ENCODE results near the gene TUBB.
A peak's percentile ranks its signal among the peaks of the same experiment; 100 is the strongest.

DNA sequence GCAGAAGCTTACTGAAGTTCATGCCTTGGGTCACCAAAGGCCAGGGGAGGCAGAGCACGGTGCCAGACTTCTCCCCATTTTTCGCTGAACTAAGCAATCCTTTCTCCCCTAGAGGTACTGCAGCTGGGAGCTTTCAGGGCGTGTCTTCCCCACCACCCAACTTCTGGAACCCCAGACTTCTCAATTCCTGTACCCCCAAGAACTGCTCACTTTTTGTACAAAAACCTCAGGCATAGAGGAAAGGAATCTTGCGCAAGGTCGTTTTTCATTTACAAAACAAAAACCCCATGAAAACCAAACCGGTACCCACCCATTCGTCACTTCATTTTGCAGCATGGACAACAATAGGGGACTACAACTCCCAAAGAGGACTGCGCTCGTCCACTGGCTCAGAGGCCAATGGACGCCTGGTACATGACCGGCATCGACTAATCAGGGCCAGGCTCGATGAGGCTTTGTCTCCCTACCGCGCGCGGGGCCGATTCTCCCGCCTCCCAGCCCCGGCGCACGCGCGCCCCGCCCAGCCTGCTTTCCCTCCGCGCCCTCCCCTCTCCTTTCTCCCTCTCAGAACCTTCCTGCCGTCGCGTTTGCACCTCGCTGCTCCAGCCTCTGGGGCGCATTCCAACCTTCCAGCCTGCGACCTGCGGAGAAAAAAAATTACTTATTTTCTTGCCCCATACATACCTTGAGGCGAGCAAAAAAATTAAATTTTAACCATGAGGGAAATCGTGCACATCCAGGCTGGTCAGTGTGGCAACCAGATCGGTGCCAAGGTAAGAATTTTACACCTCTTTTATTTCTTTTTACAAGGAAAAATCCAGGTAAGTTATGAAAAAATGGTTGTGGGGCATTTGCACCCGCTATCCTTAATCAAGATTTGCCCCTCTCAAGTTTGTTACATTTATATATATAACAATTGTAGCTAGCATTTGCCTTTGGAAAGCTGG lies at the start of gene TUBB:
- TF ChIP-seq, protein P1, sequence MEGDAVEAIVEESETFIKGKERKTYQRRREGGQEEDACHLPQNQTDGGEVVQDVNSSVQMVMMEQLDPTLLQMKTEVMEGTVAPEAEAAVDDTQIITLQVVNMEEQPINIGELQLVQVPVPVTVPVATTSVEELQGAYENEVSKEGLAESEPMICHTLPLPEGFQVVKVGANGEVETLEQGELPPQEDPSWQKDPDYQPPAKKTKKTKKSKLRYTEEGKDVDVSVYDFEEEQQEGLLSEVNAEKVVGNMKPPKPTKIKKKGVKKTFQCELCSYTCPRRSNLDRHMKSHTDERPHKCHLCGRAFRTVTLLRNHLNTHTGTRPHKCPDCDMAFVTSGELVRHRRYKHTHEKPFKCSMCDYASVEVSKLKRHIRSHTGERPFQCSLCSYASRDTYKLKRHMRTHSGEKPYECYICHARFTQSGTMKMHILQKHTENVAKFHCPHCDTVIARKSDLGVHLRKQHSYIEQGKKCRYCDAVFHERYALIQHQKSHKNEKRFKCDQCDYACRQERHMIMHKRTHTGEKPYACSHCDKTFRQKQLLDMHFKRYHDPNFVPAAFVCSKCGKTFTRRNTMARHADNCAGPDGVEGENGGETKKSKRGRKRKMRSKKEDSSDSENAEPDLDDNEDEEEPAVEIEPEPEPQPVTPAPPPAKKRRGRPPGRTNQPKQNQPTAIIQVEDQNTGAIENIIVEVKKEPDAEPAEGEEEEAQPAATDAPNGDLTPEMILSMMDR (IDR thresholded peaks at IDR 0.05; ENCODE audit: extremely low read depth in 1 of 2, insufficient read depth in 1 of 2, low read depth in 1 of 2, low read length in 2 of 2): no peak
- TF ChIP-seq POLR2AphosphoS5 (IDR thresholded peaks at IDR 0.05; ENCODE audit: insufficient read depth, low read depth, low read length): peak; percentile 96
- peak; percentile 93 for TF ChIP-seq POLR2A (IDR thresholded peaks at IDR 0.05; ENCODE audit: low read depth, low read length)
- no peak for TF ChIP-seq EZH2 (IDR thresholded peaks at IDR 0.05; ENCODE audit: borderline replicate concordance, low read depth, low read length, severe bottlenecking)
- TF ChIP-seq, protein P2, sequence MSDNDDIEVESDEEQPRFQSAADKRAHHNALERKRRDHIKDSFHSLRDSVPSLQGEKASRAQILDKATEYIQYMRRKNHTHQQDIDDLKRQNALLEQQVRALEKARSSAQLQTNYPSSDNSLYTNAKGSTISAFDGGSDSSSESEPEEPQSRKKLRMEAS (IDR thresholded peaks at IDR 0.05; ENCODE audit: insufficient read depth, insufficient read length): peak; percentile 46
- no peak for TF ChIP-seq FOS (IDR thresholded peaks at IDR 0.05; ENCODE audit: borderline replicate concordance, insufficient read depth, low read length)
- TF ChIP-seq MYC (IDR thresholded peaks at IDR 0.05; ENCODE audit: low read depth, low read length): no peak
- TF ChIP-seq JUN (IDR thresholded peaks at IDR 0.05; ENCODE audit: borderline replicate concordance, insufficient read depth, insufficient read length, low read depth): no peak
- TF ChIP-seq GATA2 (IDR thresholded peaks at IDR 0.05; ENCODE audit: insufficient read depth, insufficient read length, low read depth, low read length): no peak
